Embryonic facial prominence (tissue), 1 donor: Measurements from ENCODE around the gene TBC1D1.

Experiments used
- DNase-seq: peaks from one replicate; pipeline ENCODE4 v3.0.0-alpha.2; 2016; ENCODE audit errors: extremely low spot score

The TBC1D1 gene

GRCh38 chr4:38078590-38079421 is 187.9 kb downstream of the TBC1D1 start:
- DNase-seq, result no peak

DNA sequence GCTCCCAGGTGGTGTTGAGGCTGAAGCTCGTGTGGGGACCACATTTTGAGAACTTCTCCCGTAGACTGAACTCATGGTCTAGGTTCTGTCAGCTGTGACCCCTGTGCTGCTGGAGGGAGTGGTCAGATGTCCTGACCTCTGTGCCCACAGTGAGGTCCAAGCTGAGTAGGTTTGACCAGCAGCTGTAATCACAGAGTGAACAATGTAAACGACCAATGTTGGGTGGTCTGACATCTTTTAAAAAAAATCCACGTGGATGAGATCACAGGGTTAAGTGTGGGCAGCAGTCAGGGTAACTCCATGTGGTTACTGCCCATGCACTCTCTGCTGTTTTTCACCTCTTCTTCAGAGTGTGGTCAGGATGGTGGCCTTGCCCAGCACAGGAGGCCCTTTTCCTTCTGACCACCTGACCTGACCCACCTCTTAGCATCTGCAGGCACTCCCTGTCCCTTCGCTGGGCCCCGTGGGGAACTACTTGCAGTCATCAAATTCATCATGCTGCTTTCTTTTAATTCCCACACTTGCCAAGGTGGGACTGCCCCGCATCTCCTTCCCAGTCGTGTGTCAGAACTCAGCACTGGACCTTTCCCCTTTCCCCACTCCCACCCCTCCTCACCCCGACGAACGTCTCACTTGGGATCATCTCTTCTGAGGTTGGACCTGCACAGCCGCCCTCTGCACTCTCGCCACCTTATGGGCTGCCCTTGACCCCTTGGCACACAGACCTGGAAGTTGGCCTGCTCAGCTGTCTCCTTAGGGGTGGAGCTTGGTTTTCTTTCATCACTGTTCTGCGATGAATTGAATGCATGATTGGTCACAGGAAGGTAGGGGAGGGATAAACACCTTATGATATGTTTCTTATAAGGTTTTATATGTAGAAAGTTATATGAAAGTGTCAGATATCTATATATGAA is 189.4 kb downstream of the TBC1D1 start:
- no peak for DNase-seq

DNA sequence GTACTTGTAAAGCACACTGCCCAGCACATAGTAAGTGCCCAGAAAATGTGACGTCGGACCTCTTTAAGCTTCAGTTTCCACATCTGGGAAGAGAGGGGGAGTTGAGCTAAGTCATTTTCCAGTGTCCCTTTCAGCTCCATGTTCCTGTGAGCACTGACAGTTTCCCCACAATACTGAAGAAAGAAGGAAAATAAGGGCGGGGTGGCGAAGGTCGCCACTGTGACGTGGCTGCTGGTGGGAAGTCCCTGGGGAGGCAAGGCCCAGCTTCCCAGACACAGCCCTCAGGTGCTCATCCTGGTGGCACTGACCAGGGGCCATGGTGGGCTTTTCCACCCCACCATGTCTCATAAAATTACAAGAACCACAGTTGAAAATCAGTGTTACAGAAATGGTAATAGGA is 191.1 kb downstream of the TBC1D1 start:
- DNase-seq, result no peak

GRCh38 chr4:38082424-38083385 is 191.8 kb downstream of the TBC1D1 start:
- DNase-seq, result no peak

DNA sequence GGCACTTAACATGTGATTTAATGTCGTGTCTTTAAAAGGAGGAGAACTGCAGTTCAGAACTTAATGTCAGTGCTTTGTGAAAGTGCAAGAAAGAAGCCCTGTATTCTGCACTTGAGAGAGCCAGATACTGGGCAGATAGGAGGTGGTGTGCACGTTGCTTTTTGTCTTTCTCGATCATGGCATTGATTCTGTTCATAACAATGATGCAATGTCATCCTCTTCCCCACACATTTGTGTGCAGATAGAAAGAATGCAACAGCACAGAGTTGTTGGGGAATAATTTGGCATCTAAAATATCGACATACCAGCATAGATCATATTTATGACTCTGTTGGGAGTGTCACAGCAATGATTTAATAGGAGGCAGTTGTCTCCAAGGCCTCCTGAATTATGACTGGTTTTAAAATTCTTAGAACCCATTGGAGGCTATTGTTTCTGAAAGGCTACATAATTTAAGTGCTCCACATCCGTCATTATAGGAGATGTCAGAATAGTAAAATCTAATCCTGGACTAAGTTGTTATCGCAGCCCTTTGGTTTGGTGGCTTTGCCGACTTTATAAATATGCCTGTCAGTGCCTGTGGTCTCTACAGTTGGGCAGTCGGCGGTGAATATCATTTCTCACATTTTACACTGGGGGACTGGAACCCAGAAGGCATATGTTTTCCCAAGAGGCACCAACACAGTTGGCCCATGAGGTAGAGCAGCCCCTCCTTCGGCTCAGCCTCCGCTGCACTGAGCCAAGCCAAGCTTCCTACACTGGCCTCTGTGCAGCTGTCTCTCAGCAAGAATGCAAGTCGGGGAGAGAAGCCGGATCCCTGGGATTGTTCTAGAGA is 194.2 kb downstream of the TBC1D1 start:
- DNase-seq, result no peak

DNA sequence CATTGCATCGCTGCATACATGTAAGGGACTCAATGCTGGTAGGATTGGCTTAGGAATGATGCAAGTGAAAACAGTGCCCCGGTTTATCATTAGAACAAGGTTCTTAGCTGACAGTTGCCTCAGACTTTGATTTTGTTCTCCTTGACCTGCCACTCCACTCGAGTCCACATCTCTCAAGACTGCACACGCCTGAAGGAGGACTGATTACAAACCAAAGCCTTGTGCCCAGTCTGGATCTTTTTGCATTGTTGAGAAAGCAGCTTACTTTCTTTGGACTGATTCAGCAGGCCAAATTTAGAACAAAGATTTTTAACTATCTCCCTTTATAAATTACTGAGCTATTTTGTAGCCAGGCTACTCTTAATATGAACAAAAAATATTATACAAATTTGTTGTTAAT is 194.9 kb downstream of the TBC1D1 start:
- no peak for DNase-seq

- DNase-seq, result no peak
Observed at GRCh38 chr4:38086151-38086848, 195.4 kb downstream of the TBC1D1 start.

DNA sequence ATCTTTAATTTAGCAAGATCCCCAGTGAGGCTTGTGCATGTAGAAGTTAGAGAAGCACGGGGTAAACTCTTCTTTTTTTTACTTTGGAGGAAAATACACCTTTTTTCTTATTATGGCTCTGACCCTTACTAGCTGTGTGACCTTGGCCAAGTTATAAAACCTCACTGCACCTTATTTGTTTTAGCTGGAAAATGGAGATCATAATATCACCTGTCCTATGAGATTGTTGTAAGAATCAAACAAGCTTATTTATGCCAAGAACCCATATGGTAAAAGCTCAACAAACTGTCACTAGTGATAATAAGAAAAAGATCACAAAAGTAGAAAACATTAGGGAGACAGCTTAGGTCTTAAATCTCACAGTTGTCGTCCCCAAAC is 196.0 kb downstream of the TBC1D1 start:
- no peak for DNase-seq

DNA sequence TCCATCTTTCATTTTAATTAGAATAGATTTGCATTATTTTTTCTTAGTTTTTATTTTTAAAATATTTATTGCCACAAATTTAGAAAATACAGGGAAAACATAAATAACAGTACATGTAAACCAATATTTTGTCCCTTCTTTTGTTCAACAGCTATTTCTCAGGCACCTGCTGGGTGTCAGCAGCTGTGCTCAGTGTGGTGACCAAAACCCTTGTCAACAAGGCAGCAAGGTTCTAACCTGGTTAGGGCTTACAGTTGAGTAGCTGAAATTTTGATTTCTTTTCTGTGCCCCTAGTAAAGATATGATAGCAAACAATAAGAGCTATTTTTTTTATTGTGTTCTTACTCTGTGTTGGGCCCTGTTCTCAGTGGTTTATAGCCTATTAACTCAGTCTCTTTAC is 197.4 kb downstream of the TBC1D1 start:
- no peak for DNase-seq

DNA sequence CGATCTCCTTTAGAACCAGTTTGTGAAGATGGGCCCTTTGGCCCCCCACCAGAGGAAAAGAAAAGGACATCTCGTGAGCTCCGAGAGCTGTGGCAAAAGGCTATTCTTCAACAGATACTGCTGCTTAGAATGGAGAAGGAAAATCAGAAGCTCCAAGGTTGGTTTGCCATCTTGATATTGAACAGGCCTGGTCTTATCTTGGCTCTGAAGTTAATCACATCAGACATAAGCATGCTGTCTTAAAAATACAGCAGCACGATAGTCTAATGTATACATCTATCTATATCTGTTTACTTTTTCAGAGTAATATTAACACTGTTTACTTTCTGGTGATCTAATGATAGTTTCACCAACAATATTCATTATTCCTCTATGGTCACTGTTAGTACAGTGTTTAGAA is 199.1 kb downstream of the TBC1D1 start:
- DNase-seq, result no peak

DNA sequence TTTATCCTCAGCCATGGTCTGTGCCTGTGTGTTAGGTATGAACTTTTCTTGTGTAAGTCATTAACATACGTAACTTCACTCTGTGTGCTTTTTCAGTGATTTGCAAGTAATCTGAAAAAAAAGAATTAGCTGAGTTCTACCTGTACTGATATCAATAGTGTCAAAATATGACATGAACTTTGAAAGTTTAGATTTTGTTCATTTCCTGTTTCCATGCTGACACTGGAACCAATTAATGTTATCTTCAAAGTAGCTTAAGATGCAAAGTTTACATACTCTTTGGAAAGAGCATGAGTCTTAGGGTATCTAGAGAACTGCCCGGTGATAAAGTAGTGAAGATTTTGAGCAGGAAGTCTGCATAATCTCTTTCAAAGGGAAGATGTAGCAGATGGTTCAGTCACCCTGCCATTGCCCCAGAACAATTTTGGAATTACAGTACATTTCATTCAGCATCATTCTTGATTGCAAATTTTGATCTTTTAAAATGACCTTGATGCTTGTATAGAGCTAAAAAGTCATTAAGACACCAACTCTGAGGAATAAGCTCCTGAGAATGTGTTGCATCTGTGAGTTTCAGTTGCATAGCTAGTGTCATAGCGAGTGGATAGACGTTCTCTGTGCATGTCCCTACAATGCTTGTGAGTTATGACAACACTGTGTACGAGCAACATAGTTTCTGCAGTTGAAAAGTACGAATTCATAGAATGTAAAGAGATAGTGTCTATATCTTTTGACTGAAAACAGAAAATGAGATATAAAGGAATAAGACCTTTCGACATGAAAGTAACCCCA is 199.8 kb downstream of the TBC1D1 start:
- DNase-seq, result no peak

- no peak for DNase-seq
Observed at GRCh38 chr4:38091636-38092035, 200.8 kb downstream of the TBC1D1 start.

GRCh38 chr4:38092701-38093100 is 201.8 kb downstream of the TBC1D1 start:
- DNase-seq, result no peak

DNA sequence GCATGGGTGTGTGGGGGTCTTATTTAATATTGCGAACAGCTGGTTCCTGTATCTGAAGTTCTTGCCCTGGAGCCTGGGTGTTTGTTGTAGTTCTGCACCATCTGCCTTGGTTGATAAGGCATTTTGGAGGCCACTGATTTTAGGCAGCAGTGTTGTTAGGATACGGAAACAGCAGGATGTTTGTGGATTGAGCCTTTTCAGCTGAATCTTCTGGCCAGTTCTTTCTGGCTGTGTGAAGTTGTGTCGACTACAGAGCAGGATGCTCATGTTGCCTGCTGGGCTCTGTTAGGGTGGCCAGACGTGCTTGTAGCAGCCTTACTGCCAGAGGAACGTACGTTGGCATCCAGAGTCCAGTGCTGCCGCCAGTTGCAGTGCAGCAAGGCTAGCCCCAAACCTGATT is 203.5 kb downstream of the TBC1D1 start:
- DNase-seq, result no peak

DNA sequence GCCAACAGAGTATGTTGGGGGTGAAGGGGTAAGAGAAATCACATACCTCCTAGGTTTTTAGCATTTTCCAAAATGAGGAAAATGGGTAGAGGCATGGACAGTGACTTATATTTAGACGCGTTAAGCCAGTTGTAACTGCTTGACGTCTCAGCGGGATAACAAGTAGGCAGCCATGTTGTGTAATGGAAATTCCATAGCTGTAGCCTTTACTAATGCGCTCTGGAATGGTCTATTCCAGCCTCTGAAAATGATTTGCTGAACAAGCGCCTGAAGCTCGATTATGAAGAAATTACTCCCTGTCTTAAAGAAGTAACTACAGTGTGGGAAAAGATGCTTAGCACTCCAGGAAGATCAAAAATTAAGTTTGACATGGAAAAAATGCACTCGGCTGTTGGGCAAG is 204.8 kb downstream of the TBC1D1 start:
- no peak for DNase-seq

DNA sequence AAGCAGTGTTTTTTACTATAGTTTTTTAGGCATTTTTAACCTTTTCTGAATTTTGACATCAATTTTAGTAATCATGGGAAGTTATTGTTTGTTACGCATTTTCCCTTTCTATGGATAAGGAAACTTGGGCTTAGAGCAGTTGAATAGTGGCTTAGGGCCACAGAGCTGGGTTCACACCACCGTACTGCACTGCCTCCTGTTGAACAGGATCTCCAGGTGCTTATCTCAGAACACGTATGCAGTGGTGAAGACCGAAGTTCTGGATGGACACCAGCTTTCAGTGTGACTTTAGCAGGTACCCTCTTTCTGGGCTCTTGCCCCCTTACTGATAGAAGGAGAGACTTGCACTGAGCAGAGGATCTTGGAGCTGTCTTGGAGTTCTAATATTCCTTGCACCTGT is 206.9 kb downstream of the TBC1D1 start:
- DNase-seq, result no peak

GRCh38 chr4:38099020-38099600 is 208.2 kb downstream of the TBC1D1 start:
- DNase-seq, result no peak

- no peak for DNase-seq
Observed at GRCh38 chr4:38099908-38100407, 209.1 kb downstream of the TBC1D1 start.
